Measurements from ENCODE around the gene HDDC3.

The HDDC3 gene

GRCh38 chr15:90946941-90947576, 14.7 kb upstream of the HDDC3 start:
- no peak for TF ChIP-seq CTCF (IDR thresholded peaks at IDR 0.05; ENCODE audit: low read depth, low read length, missing control alignments)
- Histone ChIP-seq H3K4me3 (ENCODE audit: low read depth, low read length) (no peak overlapping the region), H3K27me3 (replicated peaks) (no peaks in the 10 kb centered on the region), H3K36me3 (replicated peaks) (peaks cover 90% of the 10 kb centered on the region), H3K27ac (no peak overlapping the region)
- in situ Hi-C loops (cut with HindIII; ENCODE audit: low pct_ligation_motif_present, low sequenced_read_pairs), result no loop called here
- DNase-seq, result no peak

GRCh38 chr15:90946538-90946937, 14.2 kb upstream of the HDDC3 start:
- H3K36me3 ChIP-seq (replicated peaks), result peaks cover 89% of the 10 kb centered on the region
- H3K4me3 ChIP-seq (ENCODE audit: low read depth, low read length), result no peak overlapping the region
- no peaks in the 10 kb centered on the region for H3K27me3 ChIP-seq (replicated peaks)
- in situ Hi-C loops (cut with HindIII; ENCODE audit: low pct_ligation_motif_present, low sequenced_read_pairs), result no loop called here
- H3K27ac ChIP-seq, result no peak overlapping the region
- no peak for DNase-seq
- no peak for TF ChIP-seq CTCF (IDR thresholded peaks at IDR 0.05; ENCODE audit: low read depth, low read length, missing control alignments)

GRCh38 chr15:90945091-90945490, 12.7 kb upstream of the HDDC3 start:
- Histone ChIP-seq H3K27me3 (replicated peaks) (no peaks in the 10 kb centered on the region), H3K4me3 (ENCODE audit: low read depth, low read length) (no peak overlapping the region), H3K27ac (no peak overlapping the region), H3K36me3 (replicated peaks) (peaks cover 87% of the 10 kb centered on the region)
- in situ Hi-C loops (cut with HindIII; ENCODE audit: low pct_ligation_motif_present, low sequenced_read_pairs), result no loop called here
- no peak for TF ChIP-seq CTCF (IDR thresholded peaks at IDR 0.05; ENCODE audit: low read depth, low read length, missing control alignments)
- no peak for DNase-seq

GRCh38 chr15:90942354-90943120, 10.2 kb upstream of the HDDC3 start:
- H3K27ac ChIP-seq, result no peak overlapping the region
- in situ Hi-C loops (cut with HindIII; ENCODE audit: low pct_ligation_motif_present, low sequenced_read_pairs), result no loop called here
- no peak for TF ChIP-seq CTCF (IDR thresholded peaks at IDR 0.05; ENCODE audit: low read depth, low read length, missing control alignments)

GRCh38 chr15:90941038-90941437, 8.7 kb upstream of the HDDC3 start:
- Histone ChIP-seq H3K4me3 (ENCODE audit: low read depth, low read length) (no peak overlapping the region), H3K36me3 (replicated peaks) (peaks cover 70% of the 10 kb centered on the region), H3K27ac (no peak overlapping the region), H3K27me3 (replicated peaks) (no peaks in the 10 kb centered on the region)
- in situ Hi-C loops (cut with HindIII; ENCODE audit: low pct_ligation_motif_present, low sequenced_read_pairs), result no loop called here
- TF ChIP-seq CTCF (IDR thresholded peaks at IDR 0.05; ENCODE audit: low read depth, low read length, missing control alignments), result no peak
- DNase-seq, result no peak

More at GRCh38 chr15:90942354-90943120, 10.2 kb upstream of the HDDC3 start:
- H3K4me3 ChIP-seq (ENCODE audit: low read depth, low read length), result no peak overlapping the region
- peaks cover 82% of the 10 kb centered on the region for H3K36me3 ChIP-seq (replicated peaks)
- DNase-seq, result no peak
- no peaks in the 10 kb centered on the region for H3K27me3 ChIP-seq (replicated peaks)
